Measurements from ENCODE around the gene DPYSL3. TPM values are rescaled to one million over a fixed set of nuclear protein-coding genes. Genes with fewer than 3 reads are reported as not detected.

Gene DPYSL3
- total RNA-seq, 2 experiments from 2014 or later: not detected

DNA sequence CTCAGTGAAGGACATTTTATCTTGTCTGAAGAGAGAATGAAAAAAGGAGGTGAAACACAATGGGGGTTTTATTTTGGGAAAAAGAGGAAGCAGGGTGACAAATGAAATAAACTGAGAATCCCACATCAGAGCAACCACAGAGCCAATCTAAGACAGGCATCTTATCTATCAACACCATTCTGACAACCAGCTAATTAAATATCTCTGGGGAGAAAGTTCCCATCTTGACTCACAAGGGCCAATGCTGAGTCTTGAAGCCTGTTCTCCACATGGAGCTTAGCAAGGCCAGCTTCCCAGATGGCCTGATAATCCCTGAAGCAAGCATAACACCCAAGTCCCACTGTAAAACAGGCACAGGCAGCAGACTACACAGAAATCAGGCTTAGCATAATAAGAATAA, 30.4 kb downstream of the DPYSL3 start:
- DNase-seq: no peak
- Mint-ChIP-seq H3K36me3 (ENCODE audit: low read depth) (no peaks in the 10 kb centered on the region), H3K9me3 (no peaks in the 10 kb centered on the region), H3K27me3 (no peaks in the 10 kb centered on the region), H3K4me3 (no peak overlapping the region), H3K27ac (no peak overlapping the region), H3K4me1 (no peaks in the 10 kb centered on the region)
- POLR2A ChIA-PET: no interaction called here
- CTCF ChIA-PET: no interaction called here

GRCh38 chr5:147474140-147474539, 35.7 kb downstream of the DPYSL3 start:
- H3K4me1 Mint-ChIP-seq: no peaks in the 10 kb centered on the region
- ChIA-PET CTCF (no interaction called here), POLR2A (no interaction called here)
- H3K36me3 Mint-ChIP-seq (ENCODE audit: low read depth): no peaks in the 10 kb centered on the region
- no peaks in the 10 kb centered on the region for H3K9me3 Mint-ChIP-seq
- no peak overlapping the region for H3K4me3 Mint-ChIP-seq
- no peak overlapping the region for H3K27ac Mint-ChIP-seq
- H3K27me3 Mint-ChIP-seq: no peaks in the 10 kb centered on the region
- no peak for DNase-seq

GRCh38 chr5:147472664-147473475, 37.0 kb downstream of the DPYSL3 start:
- CTCF ChIA-PET: no interaction called here
- Mint-ChIP-seq H3K36me3 (ENCODE audit: low read depth) (no peaks in the 10 kb centered on the region), H3K9me3 (no peaks in the 10 kb centered on the region), H3K4me1 (no peaks in the 10 kb centered on the region), H3K27ac (no peak overlapping the region), H3K27me3 (no peaks in the 10 kb centered on the region), H3K4me3 (no peak overlapping the region)
- no peak for DNase-seq
- POLR2A ChIA-PET: no interaction called here

- H3K27me3 Mint-ChIP-seq: no peaks in the 10 kb centered on the region
- CTCF ChIA-PET: no interaction called here
- H3K4me1 Mint-ChIP-seq: no peaks in the 10 kb centered on the region
Measured at GRCh38 chr5:147467973-147468508, 41.8 kb downstream of the DPYSL3 start.

DNA sequence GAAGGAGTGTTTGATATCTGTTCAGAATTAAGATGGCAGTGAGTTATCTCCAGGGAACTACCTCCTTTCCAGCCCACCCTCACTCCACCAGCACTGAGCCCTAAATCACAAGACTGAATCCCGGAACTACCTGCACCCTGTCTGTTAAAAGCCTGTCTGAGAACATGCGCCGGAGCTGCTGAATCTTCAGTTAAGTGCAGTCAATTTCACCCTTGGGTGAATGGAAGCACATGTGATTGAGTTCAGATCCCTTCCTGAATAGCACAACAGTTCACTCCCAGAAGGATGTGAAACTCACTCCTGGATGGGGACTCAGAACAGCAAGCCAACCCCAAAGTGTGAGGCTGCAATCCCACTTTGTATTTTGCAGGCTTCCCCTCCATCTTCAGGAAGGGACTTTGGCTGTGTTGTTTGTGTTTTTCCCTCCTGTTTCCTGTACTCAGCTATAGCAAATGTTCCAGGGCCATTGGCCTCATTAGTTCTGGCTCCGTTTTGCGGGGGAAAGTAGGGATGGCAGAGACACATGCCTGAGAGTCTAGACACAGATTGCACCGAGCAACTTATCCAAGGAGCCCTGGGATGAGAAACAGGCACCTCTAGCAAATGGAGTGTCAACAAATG, 43.4 kb downstream of the DPYSL3 start:
- Mint-ChIP-seq H3K4me3 (no peak overlapping the region), H3K4me1 (no peaks in the 10 kb centered on the region), H3K27ac (no peak overlapping the region), H3K36me3 (ENCODE audit: low read depth) (no peaks in the 10 kb centered on the region), H3K27me3 (no peaks in the 10 kb centered on the region), H3K9me3 (no peaks in the 10 kb centered on the region)
- no peak for DNase-seq
- ChIA-PET POLR2A (no interaction called here), CTCF (no interaction called here)

More at GRCh38 chr5:147467973-147468508, 41.8 kb downstream of the DPYSL3 start:
- Mint-ChIP-seq H3K36me3 (ENCODE audit: low read depth) (no peaks in the 10 kb centered on the region), H3K4me3 (no peak overlapping the region), H3K27ac (no peak overlapping the region), H3K9me3 (no peaks in the 10 kb centered on the region)
- no peak for DNase-seq
- POLR2A ChIA-PET: no interaction called here

DNA sequence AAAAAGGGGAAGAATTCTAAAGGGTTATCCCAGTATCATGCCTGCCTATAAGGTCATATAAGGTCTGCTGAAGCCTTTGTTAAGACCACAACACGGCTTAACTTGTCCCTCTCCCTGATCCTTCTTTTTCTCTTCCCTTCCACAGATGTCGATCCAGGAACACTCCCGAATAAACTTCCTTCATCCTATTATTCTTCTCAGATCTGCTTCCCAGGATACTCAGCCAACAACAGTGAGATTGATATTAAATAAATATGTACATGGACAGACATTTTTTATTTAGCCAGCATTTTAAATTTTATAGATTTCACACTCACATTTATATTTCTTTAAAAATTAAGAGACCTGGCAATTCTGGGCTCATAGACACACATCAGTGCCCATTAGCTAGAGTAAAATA, 44.1 kb downstream of the DPYSL3 start:
- no peaks in the 10 kb centered on the region for H3K9me3 Mint-ChIP-seq
- DNase-seq: no peak
- H3K27me3 Mint-ChIP-seq: no peaks in the 10 kb centered on the region
- no peaks in the 10 kb centered on the region for H3K36me3 Mint-ChIP-seq (ENCODE audit: low read depth)
- no peaks in the 10 kb centered on the region for H3K4me1 Mint-ChIP-seq
- no peak overlapping the region for H3K27ac Mint-ChIP-seq
- POLR2A ChIA-PET: no interaction called here
- CTCF ChIA-PET: interaction anchor here (1.0 kb wide), 1 partner anchor 10 kb away, joined by 3 read pairs; no protein-coding TSS in a partner anchor
- no peak overlapping the region for H3K4me3 Mint-ChIP-seq

DNA sequence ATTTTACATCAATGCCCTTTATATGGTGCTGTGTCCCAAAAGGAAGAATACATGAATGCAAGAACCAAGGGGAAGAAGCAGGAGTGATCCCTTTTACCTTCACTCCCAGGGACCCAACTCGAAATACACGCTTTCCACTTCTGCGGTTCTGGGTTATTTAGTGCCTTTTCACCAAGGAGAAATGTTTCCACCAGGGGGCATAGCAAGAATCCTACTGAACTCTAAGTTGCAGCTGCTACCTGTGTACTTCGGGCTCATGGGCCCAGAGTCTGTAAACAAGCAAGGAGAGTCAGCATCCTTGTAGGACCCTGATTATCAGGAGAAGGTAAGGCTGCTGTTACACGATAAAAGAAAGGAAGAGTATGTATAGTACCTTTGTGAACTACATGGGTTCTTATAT, 45.7 kb downstream of the DPYSL3 start:
- Mint-ChIP-seq H3K9me3 (no peaks in the 10 kb centered on the region), H3K4me1 (no peaks in the 10 kb centered on the region), H3K4me3 (no peak overlapping the region), H3K27ac (no peak overlapping the region), H3K27me3 (no peaks in the 10 kb centered on the region), H3K36me3 (ENCODE audit: low read depth) (no peaks in the 10 kb centered on the region)
- ChIA-PET POLR2A (no interaction called here), CTCF (interaction anchor here (1.3 kb wide), 1 partner anchor 10 kb away, joined by 4 read pairs; no protein-coding TSS in a partner anchor)
- DNase-seq: no peak

DNA sequence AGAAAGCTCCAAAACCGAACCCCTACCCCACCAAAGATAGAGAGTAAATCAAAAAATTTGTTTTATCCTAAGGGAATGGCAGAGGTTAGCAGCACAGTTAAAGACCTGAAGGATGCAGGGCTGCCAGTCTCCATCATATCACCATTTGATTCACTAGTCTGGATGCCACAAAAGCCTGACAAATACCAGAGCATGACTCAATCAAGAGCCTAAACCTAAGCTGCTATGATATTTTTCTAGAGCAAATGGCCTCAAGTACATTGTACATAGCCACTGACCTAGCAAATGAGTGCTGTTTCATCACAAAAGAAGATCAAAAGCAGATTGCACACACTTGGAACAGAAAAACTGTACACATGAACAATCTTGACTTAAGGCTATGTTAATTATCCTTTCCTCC, 48.0 kb downstream of the DPYSL3 start:
- no peak for DNase-seq
- Mint-ChIP-seq H3K36me3 (ENCODE audit: low read depth) (no peaks in the 10 kb centered on the region), H3K4me3 (no peak overlapping the region), H3K27ac (no peak overlapping the region), H3K27me3 (no peaks in the 10 kb centered on the region), H3K4me1 (no peaks in the 10 kb centered on the region), H3K9me3 (no peaks in the 10 kb centered on the region)
- ChIA-PET CTCF (no interaction called here), POLR2A (no interaction called here)

GRCh38 chr5:147460380-147460779, 49.5 kb downstream of the DPYSL3 start:
- no peaks in the 10 kb centered on the region for H3K27me3 Mint-ChIP-seq
- no peaks in the 10 kb centered on the region for H3K4me1 Mint-ChIP-seq
- no peaks in the 10 kb centered on the region for H3K9me3 Mint-ChIP-seq
- H3K36me3 Mint-ChIP-seq (ENCODE audit: low read depth): no peaks in the 10 kb centered on the region
- CTCF ChIA-PET: no interaction called here
- H3K4me3 Mint-ChIP-seq: no peak overlapping the region
- no peak for DNase-seq
- no peak overlapping the region for H3K27ac Mint-ChIP-seq
- POLR2A ChIA-PET: no interaction called here

DNA sequence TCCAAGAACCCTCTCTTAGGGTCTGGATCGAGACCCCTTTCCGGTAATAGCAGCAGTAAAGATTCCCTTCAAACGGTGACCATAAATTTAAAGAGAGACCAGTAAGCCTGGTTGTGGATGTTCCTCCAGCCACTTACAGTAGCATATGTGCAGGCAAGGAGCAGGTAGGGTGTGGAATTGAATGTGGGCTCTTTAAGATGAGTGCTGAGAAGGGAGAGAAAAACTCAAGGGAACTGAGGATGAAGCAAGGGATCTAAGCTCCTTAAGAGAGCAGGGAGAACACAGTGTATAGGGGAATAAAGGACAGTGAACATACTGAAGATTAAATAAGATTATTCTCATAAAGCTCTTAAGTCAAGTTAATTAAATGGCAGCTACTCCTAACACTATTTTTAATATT, 51.3 kb downstream of the DPYSL3 start:
- Mint-ChIP-seq H3K4me3 (no peak overlapping the region), H3K36me3 (ENCODE audit: low read depth) (no peaks in the 10 kb centered on the region), H3K4me1 (peaks cover 8% of the 10 kb centered on the region), H3K27ac (no peak overlapping the region), H3K9me3 (no peaks in the 10 kb centered on the region), H3K27me3 (peaks cover 13% of the 10 kb centered on the region)
- no peak for DNase-seq
- CTCF ChIA-PET: no interaction called here
- POLR2A ChIA-PET: no interaction called here

DNA sequence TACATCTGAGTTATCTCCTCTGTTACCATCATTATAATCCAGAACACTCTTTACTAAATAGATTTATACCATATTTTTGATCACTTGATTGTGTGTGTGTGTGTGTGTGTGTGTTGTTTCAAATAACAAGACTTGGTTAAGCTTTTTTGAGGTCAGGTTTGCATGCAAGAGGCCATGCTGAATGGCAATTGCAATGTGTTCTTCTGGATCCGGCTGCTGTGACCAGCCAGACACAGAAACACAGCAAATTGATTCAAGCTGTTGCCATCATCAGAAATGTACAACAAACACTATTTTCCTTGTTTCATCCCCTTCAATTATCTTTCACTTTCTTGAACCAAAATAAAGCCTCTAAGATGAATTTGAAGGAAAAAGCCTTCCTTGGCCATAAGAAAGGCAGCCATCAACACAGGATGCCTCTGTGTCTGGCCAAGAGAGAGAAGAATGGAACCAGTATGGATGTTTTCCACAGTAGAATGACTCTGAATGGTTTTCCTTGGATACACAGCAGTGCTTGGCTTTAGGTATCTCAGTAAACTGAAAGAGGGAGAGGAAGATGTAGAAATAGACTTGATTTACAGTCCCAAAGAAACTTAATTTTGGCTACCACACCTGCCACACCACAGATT, 53.9 kb downstream of the DPYSL3 start:
- Mint-ChIP-seq H3K9me3 (no peaks in the 10 kb centered on the region), H3K4me1 (peaks cover 13% of the 10 kb centered on the region), H3K4me3 (no peak overlapping the region), H3K36me3 (ENCODE audit: low read depth) (no peaks in the 10 kb centered on the region), H3K27me3 (peaks cover 32% of the 10 kb centered on the region), H3K27ac (no peak overlapping the region)
- ChIA-PET POLR2A (no interaction called here), CTCF (interaction anchor here (0.9 kb wide), 1 partner anchor 9 kb away, joined by 3 read pairs; no protein-coding TSS in a partner anchor)
- DNase-seq: no peak

- Mint-ChIP-seq H3K27me3 (peaks cover 36% of the 10 kb centered on the region), H3K9me3 (no peaks in the 10 kb centered on the region), H3K27ac (no peak overlapping the region), H3K4me1 (peaks cover 13% of the 10 kb centered on the region), H3K36me3 (ENCODE audit: low read depth) (no peaks in the 10 kb centered on the region), H3K4me3 (peak overlapping the region; percentile 13)
- ChIA-PET CTCF (interaction anchor here (0.9 to 1.5 kb wide), 3 partner anchors 9 to 105 kb away, joined by 3 to 4 read pairs (median 4); no protein-coding TSS in a partner anchor), POLR2A (no interaction called here)
- no peak for DNase-seq
Measured at GRCh38 chr5:147454996-147455677, 54.7 kb downstream of the DPYSL3 start.
